ENCODE data around the gene NTRK3.

GRCh38 chr15:88021601-88022000 lies 234.9 kb downstream of the NTRK3 start:
- TF ChIP-seq CTCF (IDR thresholded peaks at IDR 0.05; ENCODE audit: low read depth, low read length): no peak
- TF ChIP-seq EZH2phosphoT487 (IDR thresholded peaks at IDR 0.05; ENCODE audit: low read depth): no peak
